GM18909 (cell line): ENCODE measurements around the gene GBX2.

Experiments used
- ATAC-seq: cut with Tn5 transposase; IDR thresholded peaks from one replicate; pipeline ENCODE4 v1.9.1; 2021; ENCODE audit warnings: mild to moderate bottlenecking; ENCODE audit not compliant: unreplicated experiment, poor library complexity

Gene GBX2

GRCh38 chr2:236184701-236185100 lies 16.5 kb upstream of the GBX2 start:
- ATAC-seq = no peak

GRCh38 chr2:236180831-236181453 lies 12.8 kb upstream of the GBX2 start:
- no peak for ATAC-seq

DNA sequence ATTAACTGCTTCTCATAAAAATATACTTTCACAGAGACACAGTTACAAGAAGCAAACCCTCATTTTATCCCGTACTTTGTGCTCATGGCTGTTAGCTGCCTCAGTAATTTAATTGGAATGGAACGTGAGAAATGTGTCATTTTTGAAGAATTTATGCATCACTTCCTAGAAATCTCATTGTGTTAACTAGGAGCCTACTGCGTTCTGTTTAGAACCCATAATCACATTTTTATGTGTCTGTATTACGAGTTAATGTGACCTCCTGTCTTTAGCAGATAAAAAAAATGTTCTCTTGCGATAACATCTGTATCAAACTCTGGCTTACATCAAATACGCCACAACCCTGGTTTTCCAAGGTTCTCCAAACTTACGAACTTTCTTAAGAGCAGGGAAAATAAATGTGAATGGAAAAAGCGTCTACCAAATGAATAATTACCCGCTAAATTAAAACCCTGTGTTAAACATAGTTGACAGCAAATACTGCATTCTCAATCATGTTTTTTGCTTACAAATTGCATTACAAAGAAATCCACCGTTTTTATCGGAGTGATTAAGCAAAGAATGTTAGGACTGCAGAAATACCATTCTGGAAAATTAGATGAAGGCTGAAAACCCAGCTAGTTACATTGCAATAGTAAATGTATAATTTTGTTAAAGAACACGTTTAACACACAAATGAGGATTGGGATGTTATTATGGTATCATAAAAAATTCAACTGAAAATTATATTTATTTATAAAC lies 12.1 kb upstream of the GBX2 start:
- ATAC-seq = no peak

GRCh38 chr2:236179236-236180075 lies 11.3 kb upstream of the GBX2 start:
- ATAC-seq = no peak

DNA sequence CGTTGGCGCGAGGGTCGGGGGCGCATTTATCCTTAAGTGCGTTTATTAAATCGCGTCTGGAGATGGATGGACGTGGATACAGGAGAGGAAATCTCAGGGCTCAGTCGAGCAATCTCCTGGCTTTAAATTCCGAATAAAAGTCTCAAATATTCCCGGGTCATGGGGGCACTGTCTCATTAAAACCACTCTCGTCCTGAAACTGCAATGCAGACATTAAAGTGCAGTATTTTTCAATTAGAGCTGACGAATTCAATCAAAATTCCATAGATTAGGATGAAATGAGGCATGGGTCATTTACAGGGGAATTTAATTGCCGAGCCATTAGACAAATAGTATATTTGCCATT lies 10.7 kb upstream of the GBX2 start:
- no peak for ATAC-seq

DNA sequence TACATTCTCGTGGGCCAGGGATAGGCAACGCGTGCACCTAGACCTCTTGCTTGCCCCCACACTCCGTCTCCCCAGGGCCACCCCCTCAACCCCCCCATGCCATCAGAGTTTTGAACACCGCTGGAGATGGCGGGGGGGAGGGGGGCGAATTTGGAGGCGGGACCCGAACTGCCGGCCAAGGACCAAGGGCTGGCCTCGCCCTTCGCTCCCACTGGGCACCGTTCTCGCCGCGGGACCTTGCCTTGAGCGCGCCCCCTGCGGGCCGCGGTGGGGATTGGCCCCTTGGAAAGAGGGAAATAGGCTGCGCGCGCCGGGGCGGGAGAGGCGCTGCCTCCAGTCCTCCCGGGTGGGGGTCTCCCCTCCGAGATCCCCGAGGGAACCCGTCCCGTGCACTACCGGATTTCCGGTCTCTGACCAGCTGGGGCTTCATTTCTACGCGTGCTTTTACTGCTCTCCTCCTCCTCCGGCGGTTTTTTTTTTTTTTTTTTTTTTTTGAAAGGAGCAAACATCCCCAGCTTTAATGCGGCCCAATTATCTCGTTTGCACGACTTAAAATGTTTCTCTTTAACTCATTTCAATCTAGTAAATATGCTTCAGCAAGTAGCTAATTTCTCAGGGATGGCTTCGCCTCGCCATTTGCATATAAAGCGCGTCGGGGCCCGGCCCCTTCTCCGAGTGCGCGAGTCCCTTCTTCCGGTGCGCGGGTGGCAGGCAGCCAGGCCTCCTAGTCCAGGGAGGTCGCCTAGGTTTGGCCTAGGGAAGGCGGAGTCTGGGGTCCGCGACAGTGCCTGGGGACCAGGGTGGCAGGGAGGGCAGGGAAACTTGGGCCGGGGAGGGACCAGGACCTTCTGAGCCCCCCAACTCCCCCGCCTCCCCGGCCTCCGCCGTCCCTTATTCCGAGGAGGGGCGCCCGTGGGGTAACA lies 10.0 kb upstream of the GBX2 start:
- ATAC-seq = no peak

DNA sequence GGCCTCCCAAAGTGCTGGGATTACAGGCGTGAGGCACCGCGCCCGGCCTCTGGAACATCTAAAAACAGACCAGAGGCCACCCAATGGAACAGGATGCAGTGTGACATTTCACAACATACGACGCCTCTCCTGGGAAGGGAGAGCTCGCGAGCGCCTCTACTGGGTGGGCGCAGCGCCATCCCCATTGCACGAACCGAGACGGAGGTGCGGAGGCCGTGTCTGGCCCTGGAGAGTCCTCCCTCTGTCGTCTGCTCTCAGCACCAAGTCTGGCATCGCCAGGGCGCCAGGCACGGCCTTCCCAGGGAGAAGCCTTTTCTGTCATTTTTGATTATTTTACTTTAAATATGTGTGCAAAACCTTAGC lies 9.4 kb upstream of the GBX2 start:
- no peak for ATAC-seq

GRCh38 chr2:236176951-236177350 lies 8.8 kb upstream of the GBX2 start:
- no peak for ATAC-seq

GRCh38 chr2:236176417-236176816 lies 8.2 kb upstream of the GBX2 start:
- ATAC-seq = no peak

DNA sequence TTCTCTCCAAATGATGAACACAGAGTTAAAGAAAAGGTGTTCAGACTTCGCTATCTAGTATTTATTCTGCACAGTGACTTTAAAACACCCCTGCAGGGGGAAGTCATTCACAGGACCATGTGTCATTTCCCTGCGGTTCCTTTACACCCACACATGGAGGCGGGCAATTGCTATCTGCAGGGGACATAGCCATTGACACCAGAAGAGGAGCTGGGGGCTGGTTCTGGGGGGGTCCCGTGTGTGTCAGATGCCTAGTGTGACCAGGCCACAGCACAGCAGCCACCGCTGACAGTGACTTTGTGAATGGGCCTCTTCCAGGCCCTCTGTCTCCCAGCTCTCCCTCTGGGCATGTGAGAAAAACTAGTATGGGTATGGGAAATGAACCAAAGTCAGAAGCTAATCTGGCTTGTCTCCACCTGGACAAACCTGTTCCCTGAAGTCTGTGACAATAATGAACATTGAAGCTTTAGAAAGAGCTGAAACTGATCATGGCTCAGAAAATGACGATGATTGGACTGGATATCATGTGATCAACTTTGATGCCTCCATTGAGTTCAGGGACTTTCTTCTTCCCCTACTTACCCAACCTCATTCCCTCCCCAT lies 7.5 kb upstream of the GBX2 start:
- ATAC-seq = no peak

- no peak for ATAC-seq
Measured at GRCh38 chr2:236173729-236174607, 5.8 kb upstream of the GBX2 start.

DNA sequence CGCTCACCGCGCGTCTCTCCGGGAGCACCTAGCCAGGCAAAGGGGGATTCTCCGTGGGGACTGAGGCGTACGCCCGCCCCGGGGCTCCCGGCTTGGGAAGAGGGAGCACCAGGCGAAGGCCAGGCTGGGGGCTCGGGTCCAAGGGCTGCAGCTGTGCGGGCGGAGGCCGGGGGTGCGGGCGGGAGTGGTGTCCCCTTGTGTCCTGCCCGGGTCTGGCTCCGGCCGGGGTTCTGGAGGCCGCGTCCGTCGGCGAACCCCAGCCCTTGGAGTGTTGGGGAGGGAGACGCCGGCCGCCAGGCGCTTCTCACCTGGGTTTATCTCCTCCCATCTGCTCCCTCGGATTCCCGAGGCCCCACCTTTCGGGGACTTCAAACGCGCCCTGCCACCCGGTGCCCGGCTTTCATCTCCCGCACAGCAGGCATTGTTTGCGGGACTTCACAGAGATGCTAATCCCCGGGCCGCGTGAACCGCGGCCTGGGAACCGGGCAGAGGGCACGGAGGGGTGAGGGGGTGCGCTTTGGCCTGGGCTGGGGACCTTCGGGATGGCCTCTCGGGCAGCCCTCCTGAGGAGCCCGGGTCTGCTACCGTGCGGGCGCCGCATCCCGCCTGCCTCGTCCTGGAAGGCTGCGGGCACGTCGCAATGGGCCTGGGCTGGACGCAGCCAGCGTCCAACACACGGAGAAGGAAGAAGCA lies 5.0 kb upstream of the GBX2 start:
- no peak for ATAC-seq

GRCh38 chr2:236172255-236173035 lies 4.3 kb upstream of the GBX2 start:
- no peak for ATAC-seq

DNA sequence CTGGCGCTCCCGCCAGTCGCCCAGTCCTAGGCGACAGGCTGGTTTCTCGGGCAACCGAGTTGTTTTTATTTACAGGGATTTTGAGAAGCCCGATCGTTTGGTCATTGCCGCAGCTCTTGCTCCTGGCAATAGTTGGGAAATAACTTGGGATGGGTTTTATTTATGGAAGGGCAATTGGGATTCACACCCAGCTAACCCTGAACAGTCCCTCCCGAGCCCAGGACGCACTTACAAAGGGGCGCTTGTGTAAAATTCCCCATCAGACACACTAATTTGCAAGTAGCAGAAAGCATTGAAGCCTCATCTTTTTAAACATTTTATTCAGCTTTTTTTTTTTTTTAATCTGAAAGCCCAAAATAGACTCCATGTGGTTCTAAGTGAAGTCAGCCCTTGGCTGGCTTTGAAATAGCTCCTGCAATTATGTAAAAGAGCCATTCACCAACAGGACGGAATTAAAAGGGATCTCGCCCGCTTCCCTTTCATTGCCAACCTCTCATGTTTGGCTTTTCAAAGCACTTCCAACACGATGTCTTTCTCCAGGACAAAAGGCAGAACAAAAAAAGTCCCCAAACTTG lies 3.6 kb upstream of the GBX2 start:
- no peak for ATAC-seq

DNA sequence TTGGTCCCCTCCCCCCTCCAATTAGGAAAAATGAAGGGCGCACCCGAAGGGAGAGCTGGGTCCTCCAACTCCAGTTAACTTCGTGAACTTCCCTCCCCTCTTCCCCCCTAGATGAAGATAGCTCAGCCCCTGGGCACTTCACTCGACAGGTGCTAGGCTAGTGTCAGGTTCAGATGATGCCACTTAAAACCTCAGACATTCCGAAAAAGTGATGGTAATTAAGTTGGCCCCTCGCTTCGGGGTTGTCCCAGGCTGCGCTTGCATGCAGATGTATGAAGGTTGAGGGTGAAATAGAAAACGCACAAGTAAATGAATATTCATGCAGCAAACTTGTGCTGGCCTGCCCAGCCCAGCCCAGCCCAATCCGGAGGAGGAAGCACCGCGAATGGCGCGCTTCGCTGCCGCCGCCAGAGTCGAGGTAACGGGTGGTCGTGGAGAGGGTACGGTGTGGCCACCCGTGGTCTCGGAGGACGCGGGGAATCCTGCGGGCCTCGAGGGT lies 3.0 kb upstream of the GBX2 start:
- no peak for ATAC-seq

DNA sequence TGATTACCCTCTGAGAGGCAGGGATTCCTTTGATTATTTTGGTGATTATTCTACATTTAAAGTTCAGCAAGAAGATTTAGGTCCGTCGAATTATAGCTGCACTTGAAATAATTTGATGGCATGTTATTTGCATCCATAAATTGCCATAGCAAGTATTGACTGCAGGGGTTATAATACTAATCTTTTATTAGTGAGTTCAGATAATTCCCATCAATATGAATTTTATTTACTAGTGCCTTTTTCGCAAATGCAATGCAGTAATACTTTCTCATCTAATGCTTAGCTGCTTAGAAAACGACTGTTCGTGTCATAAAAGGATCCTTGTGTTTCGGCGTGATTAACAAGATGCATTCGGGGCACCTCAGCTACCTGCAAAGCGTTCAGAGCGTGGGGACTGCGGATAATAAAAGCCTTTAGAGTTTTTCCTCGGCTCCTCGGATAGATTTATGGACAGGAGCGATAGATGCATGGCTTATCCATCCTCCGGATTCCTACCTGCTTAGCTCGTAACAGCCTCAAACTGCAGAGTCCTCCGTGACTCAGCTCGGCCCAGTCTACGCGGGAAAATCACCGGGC lies 2.5 kb upstream of the GBX2 start:
- no peak for ATAC-seq
